WTC11 (cell line): Measurements from ENCODE around the gene BEST4. TPM values are rescaled to one million over a fixed set of nuclear protein-coding genes. Genes with fewer than 3 reads are reported as not detected.
A peak's percentile ranks its signal among the peaks of the same experiment; 100 is the strongest.

Experiments
- ATAC-seq: fragments of 200-7000 bp; cut with Tn5 transposase; 2 replicates; pipeline ENCODE4 v1.10.0; 2021; ENCODE audit warnings: mild to moderate bottlenecking, moderate library complexity
- CTCF ChIA-PET: fragments of 300-600 bp; sonication (Branson Sonifier 250); formaldehyde crosslinking; loops from one replicate; lab custom pipeline; 2021; ENCODE audit warnings: antibody characterized with exemption; lab: Charles Lee
- POLR2A ChIA-PET: fragments of 350-600 bp; sonication (Branson Sonifier 250); formaldehyde crosslinking; loops from one replicate; lab custom pipeline; 2021; ENCODE audit warnings: antibody characterized with exemption; lab: Charles Lee
- DNase-seq: peaks from one replicate; pipeline ENCODE4 v3.0.0; 2021; ENCODE audit warnings: low spot score
- H3K27ac Mint-ChIP-seq: 2 replicates; pipeline ENCODE4 v1.8.0; 2021; ENCODE audit warnings: mixed read lengths
- H3K27me3 Mint-ChIP-seq: 2 replicates; pipeline ENCODE4 v1.8.0; 2021; ENCODE audit warnings: low read depth, mild to moderate bottlenecking, moderate library complexity, mixed read lengths
- H3K36me3 Mint-ChIP-seq: 2 replicates; pipeline ENCODE4 v1.8.0; 2021; ENCODE audit warnings: mixed read lengths
- H3K4me1 Mint-ChIP-seq: 2 replicates; pipeline ENCODE4 v1.8.0; 2022; ENCODE audit warnings: mixed read lengths
- H3K4me3 Mint-ChIP-seq: 2 replicates; pipeline ENCODE4 v1.8.0; 2021; ENCODE audit warnings: mild to moderate bottlenecking, moderate library complexity, mixed read lengths
- H3K9me3 Mint-ChIP-seq: 2 replicates; pipeline ENCODE4 v1.8.0; 2021; ENCODE audit warnings: mixed read lengths
- ARID4B ChIP-seq: sonication (generic); formaldehyde crosslinking; IDR thresholded peaks from 2 replicates; pipeline ENCODE4 v1.8.0; 2023; ENCODE audit warnings: missing genetic modification reagents, mild to moderate bottlenecking, borderline replicate concordance
- CDX4 ChIP-seq: fragments of 250-450 bp; sonication (Bioruptor Pico); IDR thresholded peaks from 2 replicates; pipeline ENCODE4 v1.9.0; 2021; ENCODE audit warnings: moderate library complexity, mild to moderate bottlenecking, inconsistent platforms, borderline replicate concordance
- CREB1 ChIP-seq: sonication (generic); formaldehyde crosslinking; IDR thresholded peaks from 2 replicates; pipeline ENCODE4 v1.8.0; 2023; ENCODE audit warnings: mild to moderate bottlenecking, missing genetic modification reagents
- CTCF ChIP-seq: fragments of 200-600 bp; IDR thresholded peaks from 2 replicates; pipeline ENCODE4 v1.8.0; 2022; ENCODE audit warnings: antibody characterized with exemption
- ERG ChIP-seq: fragments of 250-450 bp; sonication (Bioruptor Pico); IDR thresholded peaks from 2 replicates; pipeline ENCODE4 v1.8.0; 2021; ENCODE audit warnings: mild to moderate bottlenecking
- FOXJ3 ChIP-seq: sonication (generic); formaldehyde crosslinking; IDR thresholded peaks from 2 replicates; pipeline ENCODE4 v1.9.0; 2021; ENCODE audit warnings: missing genetic modification reagents, mild to moderate bottlenecking, borderline replicate concordance
- FOXP1 ChIP-seq: sonication (generic); formaldehyde crosslinking; IDR thresholded peaks from 2 replicates; pipeline ENCODE4 v1.8.0; 2022; ENCODE audit warnings: missing genetic modification reagents, mild to moderate bottlenecking, moderate library complexity, borderline replicate concordance
- FOXP4 ChIP-seq: sonication (generic); formaldehyde crosslinking; IDR thresholded peaks from 2 replicates; pipeline ENCODE4 v1.8.0; 2022; ENCODE audit warnings: mild to moderate bottlenecking, missing genetic modification reagents
- MYBL2 ChIP-seq: sonication (generic); formaldehyde crosslinking; IDR thresholded peaks from 2 replicates; pipeline ENCODE4 v1.8.1; 2023; ENCODE audit warnings: mild to moderate bottlenecking, moderate library complexity, missing genetic modification reagents
- NR1H2 ChIP-seq: sonication (generic); formaldehyde crosslinking; IDR thresholded peaks from 2 replicates; pipeline ENCODE4 v1.9.0; 2021; ENCODE audit warnings: mild to moderate bottlenecking, moderate library complexity, missing genetic modification reagents
- PREB ChIP-seq: sonication (generic); formaldehyde crosslinking; IDR thresholded peaks from 2 replicates; pipeline ENCODE4 v1.8.1; 2022; ENCODE audit warnings: mild to moderate bottlenecking, missing genetic modification reagents, moderate library complexity, borderline replicate concordance
- SOX15 ChIP-seq: fragments of 250-450 bp; sonication (Bioruptor Pico); IDR thresholded peaks from 2 replicates; pipeline ENCODE4 v1.9.0; 2021; ENCODE audit warnings: mild to moderate bottlenecking
- SP1 ChIP-seq: sonication (generic); formaldehyde crosslinking; conservative IDR thresholded peaks from 2 replicates; pipeline ENCODE4 v1.8.1; 2022; ENCODE audit warnings: missing genetic modification reagents
- USF1 ChIP-seq: sonication (generic); formaldehyde crosslinking; IDR thresholded peaks from 2 replicates; pipeline ENCODE4 v1.8.0; 2022; ENCODE audit warnings: mild to moderate bottlenecking, missing genetic modification reagents
- total RNA-seq: library from RNA; stranded (reverse); gene quantifications from 3 replicates; pipeline ENCODE4 v1.2.3, GENCODE V29; 2021

The BEST4 gene
- total RNA-seq, 1 experiment from 2014 or later = 1.6 TPM

- TF ChIP-seq CDX4 (CRISPR knock-in tag) (no peak), ERG (no peak)
Measured at GRCh38 chr1:44802306-44803061, 14.5 kb upstream of the BEST4 start (continued).

- no peak for ATAC-seq
- Mint-ChIP-seq H3K27ac (peak overlapping the region; percentile 5; the same call in 1 of the 2 replicates), H3K4me3 (peak overlapping the region; percentile 79), H3K9me3 (no peaks in the 10 kb centered on the region), H3K27me3 (peaks cover 3% of the 10 kb centered on the region; the same call in 1 of the 2 replicates), H3K36me3 (peaks cover 18% of the 10 kb centered on the region), H3K4me1 (peaks cover 18% of the 10 kb centered on the region)
- ChIA-PET CTCF (interaction anchor here (0.5 to 3.3 kb wide), 8 partner anchors 11 to 209 kb away, joined by 3 to 35 read pairs (median 10); partner anchors contain the start of gene HECTD3), POLR2A (interaction anchor here (2.0 to 4.3 kb wide), 2 partner anchors 7 to 12 kb away, joined by 24 to 43 read pairs; partner anchors contain the start of gene BTBD19)
- TF ChIP-seq ARID4B (CRISPR knock-in tag) = no peak
- TF ChIP-seq FOXJ3 = no peak
- DNase-seq = no peak
Measured at GRCh38 chr1:44801491-44802305, 13.7 kb upstream of the BEST4 start.

GRCh38 chr1:44799770-44800584 is 12.0 kb upstream of the BEST4 start, which contains the start of gene PLK3:
TSS of gene PLK3 (plus strand) at chr1:44800377. CDS start at chr1:44800464, 87 bp downstream.
- Mint-ChIP-seq H3K36me3 (peaks cover 14% of the 10 kb centered on the region), H3K4me1 (peaks cover 18% of the 10 kb centered on the region), H3K27me3 (peaks cover 3% of the 10 kb centered on the region; the same call in 1 of the 2 replicates), H3K4me3 (peak within 1 kb of the TSS; percentile 87), H3K27ac (peak within 1 kb of the TSS; percentile 99), H3K9me3 (no peaks in the 10 kb centered on the region)
- CTCF ChIA-PET = interaction anchor here (0.5 to 3.3 kb wide), 23 partner anchors 9 to 696 kb away, joined by 3 to 44 read pairs (median 4); partner anchors contain the start of genes BTBD19, HECTD3, PTCH2 and UROD
- POLR2A ChIA-PET = interaction anchor here (0.5 to 4.3 kb wide), 19 partner anchors 9 to 722 kb away, joined by 3 to 43 read pairs (median 5); partner anchors contain the start of genes BTBD19, HECTD3, PRDX1 and RNU5D-1
- DNase-seq = peak; percentile 98
- peak; percentile 90 for ATAC-seq
- TF ChIP-seq SOX15 (no peak), MYBL2 (peak; percentile 84; the same call in 1 of the 2 replicates), SP1 (CRISPR knock-in tag) (peak; percentile 87), NR1H2 (no peak), FOXP4 (peak; percentile 59), USF1 (CRISPR knock-in tag) (peak; percentile 39; the same call in 1 of the 2 replicates), PREB (CRISPR knock-in tag) (no peak), CREB1 (CRISPR knock-in tag) (no peak), CTCF (peak; percentile 66), FOXP1 (CRISPR knock-in tag) (peak; percentile 42; the same call in 1 of the 2 replicates)
